PC-9 (cell line): ENCODE measurements around the gene ZNF592. TPM values are rescaled to one million over a fixed set of nuclear protein-coding genes. Genes with fewer than 3 reads are reported as not detected.

Experiments used
- BruUV-seq: library from RNA; stranded (reverse); fragments of 400-500 nt; replicated peaks from 2 replicates; lab custom pipeline; 2021; lab: Mats Ljungman, UMichigan
- CTCF ChIA-PET: fragments of 300-600 bp; sonication (Branson Sonifier 250); formaldehyde crosslinking; loops from one replicate; lab custom pipeline; 2022; ENCODE audit warnings: antibody characterized with exemption; lab: Charles Lee
- POLR2A ChIA-PET: fragments of 300-600 bp; sonication (Branson Sonifier 250); formaldehyde crosslinking; loops from one replicate; lab custom pipeline; 2022; ENCODE audit warnings: antibody characterized with exemption; ENCODE audit not compliant: unreplicated experiment; lab: Charles Lee
- DNase-seq, 2 experiments: peaks; one replicate each; pipeline versions ENCODE4 v3.0.0 to v3.0.0-alpha.2; 2015 to 2022; ENCODE audit warnings: mixed read lengths in 1 of 2
- H2AFZ ChIP-seq: fragments of 200-600 bp; sonication (generic); 2 replicates; pipeline ENCODE4 v1.8.1; 2017; ENCODE audit warnings: antibody characterized with exemption
- H3F3A ChIP-seq: fragments of 200-600 bp; sonication (generic); 2 replicates; pipeline ENCODE4 v1.8.1; 2017; ENCODE audit warnings: antibody characterized with exemption, mild to moderate bottlenecking, low read depth; ENCODE audit not compliant: insufficient read depth
- H3K27ac ChIP-seq: fragments of 200-600 bp; sonication (generic); 2 replicates; pipeline ENCODE4 v1.6.1; 2016; ENCODE audit warnings: mixed run types
- H3K27me3 ChIP-seq: fragments of 200-600 bp; sonication (generic); 2 replicates; pipeline ENCODE4 v1.6.1; 2016; ENCODE audit warnings: low read depth, mixed run types; ENCODE audit not compliant: insufficient read depth
- H3K36me3 ChIP-seq: fragments of 200-600 bp; sonication (generic); 2 replicates; pipeline ENCODE4 v1.6.1; 2016; ENCODE audit warnings: low read depth, mixed run types
- H3K4me1 ChIP-seq: fragments of 200-600 bp; sonication (generic); replicated peaks from 2 replicates; pipeline ENCODE4 v1.6.1; 2016; ENCODE audit warnings: mixed run types; ENCODE audit not compliant: insufficient read depth
- H3K4me2 ChIP-seq: fragments of 200-600 bp; sonication (generic); 2 replicates; pipeline ENCODE4 v1.6.1; 2017; ENCODE audit warnings: mixed run types
- H3K4me3 ChIP-seq: fragments of 200-600 bp; sonication (generic); 2 replicates; pipeline ENCODE4 v1.6.1; 2016; ENCODE audit warnings: mixed run types
- H3K79me2 ChIP-seq: fragments of 200-600 bp; sonication (generic); 2 replicates; pipeline ENCODE4 v1.6.1; 2017; ENCODE audit warnings: low read depth, mixed run types
- H3K9me2 ChIP-seq: fragments of 200-600 bp; sonication (generic); 2 replicates; pipeline ENCODE4 v1.8.1; 2017; ENCODE audit warnings: mild to moderate bottlenecking; ENCODE audit not compliant: insufficient read depth
- H3K9me3 ChIP-seq: fragments of 200-600 bp; sonication (generic); 2 replicates; pipeline ENCODE4 v1.8.1; 2016; ENCODE audit warnings: low read depth; ENCODE audit not compliant: insufficient read depth
- H4K20me1 ChIP-seq: fragments of 200-600 bp; sonication (generic); 2 replicates; pipeline ENCODE4 v1.8.1; 2017; ENCODE audit not compliant: insufficient read depth
- EZH2 ChIP-seq: fragments of 200-600 bp; sonication (generic); IDR thresholded peaks from 2 replicates; pipeline ENCODE4 v1.8.0; 2017; ENCODE audit warnings: antibody characterized with exemption, low read depth
- intact Hi-C: fragments of 100-400 bp; cut with micrococcal nuclease; formaldehyde crosslinking; loops from one replicate; pipeline ENCODE4 v1.10.0; 2022; ENCODE audit not compliant: unreplicated experiment
- total RNA-seq: library from RNA; stranded (reverse); gene quantifications from 2 replicates; pipeline ENCODE4 v1.2.3, GENCODE V29; 2021
- TF ChIP-seq, protein P1 (sequence below): fragments of 200-600 bp; sonication (generic); conservative IDR thresholded peaks from 2 replicates; pipeline ENCODE4 v1.6.1; 2017; ENCODE audit warnings: mixed run types, antibody characterized with exemption, mild to moderate bottlenecking, moderate library complexity

The ZNF592 gene
- total RNA-seq, 1 experiment from 2014 or later: 27.5 TPM

DNA sequence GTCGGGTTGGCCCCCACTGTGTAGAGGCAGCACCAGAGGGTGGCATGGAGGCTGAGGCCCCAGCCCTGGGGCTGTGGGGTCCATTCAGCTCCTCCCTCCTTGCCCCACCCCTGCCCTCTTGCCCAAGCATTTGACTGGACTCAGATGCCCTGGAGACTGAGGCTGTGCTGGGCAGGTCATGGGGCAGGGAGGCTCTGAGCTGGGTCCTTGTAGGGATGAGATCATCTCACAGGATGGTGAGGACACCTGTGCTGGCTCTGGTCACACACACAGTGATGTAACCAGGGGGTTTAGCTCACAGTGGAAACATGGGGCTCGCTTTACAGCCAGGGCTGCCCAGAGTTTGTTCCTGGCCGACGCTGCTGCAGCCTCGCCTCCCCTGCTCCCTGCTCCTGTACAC, 86.6 kb downstream of the ZNF592 start:
- H3K4me1 ChIP-seq: peaks cover 36% of the 10 kb centered on the region
- no peaks in the 10 kb centered on the region for H3K27me3 ChIP-seq
- H3K9me2 ChIP-seq: no peaks in the 10 kb centered on the region
- ChIA-PET POLR2A (no interaction called here), CTCF (no interaction called here)
- BruUV-seq: no TSS peak
- H3K9me3 ChIP-seq: no peaks in the 10 kb centered on the region
- no peak overlapping the region for H2AFZ ChIP-seq
- H4K20me1 ChIP-seq: no peaks in the 10 kb centered on the region
- intact Hi-C loops: no loop called here
- no peak overlapping the region for H3K4me2 ChIP-seq
- no peak for DNase-seq
- no peaks in the 10 kb centered on the region for H3K79me2 ChIP-seq
- 0 out of 2 replicates have a peak, but pooled peaks cover 16% of the 10 kb centered on the region for H3F3A ChIP-seq
- TF ChIP-seq EZH2: no peak
- TF ChIP-seq, protein P1, sequence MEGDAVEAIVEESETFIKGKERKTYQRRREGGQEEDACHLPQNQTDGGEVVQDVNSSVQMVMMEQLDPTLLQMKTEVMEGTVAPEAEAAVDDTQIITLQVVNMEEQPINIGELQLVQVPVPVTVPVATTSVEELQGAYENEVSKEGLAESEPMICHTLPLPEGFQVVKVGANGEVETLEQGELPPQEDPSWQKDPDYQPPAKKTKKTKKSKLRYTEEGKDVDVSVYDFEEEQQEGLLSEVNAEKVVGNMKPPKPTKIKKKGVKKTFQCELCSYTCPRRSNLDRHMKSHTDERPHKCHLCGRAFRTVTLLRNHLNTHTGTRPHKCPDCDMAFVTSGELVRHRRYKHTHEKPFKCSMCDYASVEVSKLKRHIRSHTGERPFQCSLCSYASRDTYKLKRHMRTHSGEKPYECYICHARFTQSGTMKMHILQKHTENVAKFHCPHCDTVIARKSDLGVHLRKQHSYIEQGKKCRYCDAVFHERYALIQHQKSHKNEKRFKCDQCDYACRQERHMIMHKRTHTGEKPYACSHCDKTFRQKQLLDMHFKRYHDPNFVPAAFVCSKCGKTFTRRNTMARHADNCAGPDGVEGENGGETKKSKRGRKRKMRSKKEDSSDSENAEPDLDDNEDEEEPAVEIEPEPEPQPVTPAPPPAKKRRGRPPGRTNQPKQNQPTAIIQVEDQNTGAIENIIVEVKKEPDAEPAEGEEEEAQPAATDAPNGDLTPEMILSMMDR: no peak
- H3K27ac ChIP-seq: no peak overlapping the region
- no peaks in the 10 kb centered on the region for H3K36me3 ChIP-seq
- no peak overlapping the region for H3K4me3 ChIP-seq

GRCh38 chr15:84835661-84836337, 87.4 kb downstream of the ZNF592 start:
- Histone ChIP-seq H3K9me2 (no peaks in the 10 kb centered on the region), H3K9me3 (no peaks in the 10 kb centered on the region), H3K4me3 (no peak overlapping the region), H4K20me1 (no peaks in the 10 kb centered on the region), H3K36me3 (no peaks in the 10 kb centered on the region), H2AFZ (no peak overlapping the region), H3K27ac (no peak overlapping the region), H3K4me1 (peaks cover 45% of the 10 kb centered on the region), H3K79me2 (no peaks in the 10 kb centered on the region), H3F3A (0 out of 2 replicates have a peak, but pooled peaks cover 16% of the 10 kb centered on the region), H3K4me2 (no peak overlapping the region), H3K27me3 (no peaks in the 10 kb centered on the region)
- TF ChIP-seq, protein P1: no peak
- no peak for TF ChIP-seq EZH2
- no peak for DNase-seq
- BruUV-seq: no TSS peak
- CTCF ChIA-PET: interaction anchor here (0.6 kb wide), 1 partner anchor 211 kb away, joined by 5 read pairs; no protein-coding TSS in a partner anchor
- intact Hi-C loops: no loop called here
- POLR2A ChIA-PET: no interaction called here

- no peaks in the 10 kb centered on the region for H4K20me1 ChIP-seq
- no peaks in the 10 kb centered on the region for H3K9me3 ChIP-seq
- ChIA-PET CTCF (no interaction called here), POLR2A (no interaction called here)
- no peak for DNase-seq
- intact Hi-C loops: no loop called here
- no TSS peak for BruUV-seq
- H3K9me2 ChIP-seq: no peaks in the 10 kb centered on the region
- no peaks in the 10 kb centered on the region for H3K79me2 ChIP-seq
- no peak overlapping the region for H3K27ac ChIP-seq
- H3F3A ChIP-seq: peaks cover 23% of the 10 kb centered on the region; the same call in 1 of the 2 replicates
- H3K4me2 ChIP-seq: no peak overlapping the region
- no peak overlapping the region for H3K4me3 ChIP-seq
- H2AFZ ChIP-seq: no peak overlapping the region
- no peaks in the 10 kb centered on the region for H3K27me3 ChIP-seq
- no peaks in the 10 kb centered on the region for H3K36me3 ChIP-seq
- H3K4me1 ChIP-seq: peaks cover 51% of the 10 kb centered on the region
- no peak for TF ChIP-seq EZH2
- TF ChIP-seq, protein P1: no peak
These were observed 88.5 kb downstream of the ZNF592 start for GRCh38 chr15:84836844-84837243.
